ENCODE measurements around the gene STPG2. TPM values are rescaled to one million over a fixed set of nuclear protein-coding genes. Genes with fewer than 3 reads are reported as not detected.

STPG2 gene
- total and polyA plus RNA-seq, 12 donors, result 0.07 to 1.8 (median 0.61) TPM; not detected in 3

DNA sequence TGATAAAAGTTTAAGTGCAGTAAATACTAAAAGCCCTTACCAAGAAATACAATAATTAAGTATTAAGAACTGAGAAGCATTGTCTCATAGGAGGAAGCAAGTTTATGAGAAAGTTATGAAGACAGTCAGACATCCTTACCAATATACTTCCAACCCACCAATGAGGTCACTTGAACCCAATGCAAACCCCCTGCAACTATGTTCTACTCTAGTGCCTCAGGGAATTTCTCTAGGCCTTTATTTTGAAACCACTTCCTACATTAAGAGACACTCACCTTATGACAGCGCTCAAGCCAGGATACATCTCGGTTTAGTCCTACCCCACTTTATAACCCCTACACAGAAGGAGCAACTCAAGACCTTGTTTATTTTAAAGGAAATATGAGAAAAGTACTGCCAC is 61.3 kb downstream of the STPG2 start:
- Histone ChIP-seq H3K4me1 (replicated peaks in 1 of 2) (no peaks in the 10 kb centered on the region), H3K4me3 (no peak overlapping the region), H3K27ac (no peak overlapping the region), H3K9me3 (replicated peaks in 1 of 3) (peaks cover 0 to 4% (median 0%) of the 10 kb centered on the region in 3 donors), H3K36me3 (replicated peaks in 1 of 2) (no peaks in the 10 kb centered on the region), H3K27me3 (no peaks in the 10 kb centered on the region)
- intact Hi-C loops (cut with DNase I), result no loop called here
- no peak for TF ChIP-seq POLR2A (IDR thresholded peaks at IDR 0.05)
- TF ChIP-seq, protein P1, sequence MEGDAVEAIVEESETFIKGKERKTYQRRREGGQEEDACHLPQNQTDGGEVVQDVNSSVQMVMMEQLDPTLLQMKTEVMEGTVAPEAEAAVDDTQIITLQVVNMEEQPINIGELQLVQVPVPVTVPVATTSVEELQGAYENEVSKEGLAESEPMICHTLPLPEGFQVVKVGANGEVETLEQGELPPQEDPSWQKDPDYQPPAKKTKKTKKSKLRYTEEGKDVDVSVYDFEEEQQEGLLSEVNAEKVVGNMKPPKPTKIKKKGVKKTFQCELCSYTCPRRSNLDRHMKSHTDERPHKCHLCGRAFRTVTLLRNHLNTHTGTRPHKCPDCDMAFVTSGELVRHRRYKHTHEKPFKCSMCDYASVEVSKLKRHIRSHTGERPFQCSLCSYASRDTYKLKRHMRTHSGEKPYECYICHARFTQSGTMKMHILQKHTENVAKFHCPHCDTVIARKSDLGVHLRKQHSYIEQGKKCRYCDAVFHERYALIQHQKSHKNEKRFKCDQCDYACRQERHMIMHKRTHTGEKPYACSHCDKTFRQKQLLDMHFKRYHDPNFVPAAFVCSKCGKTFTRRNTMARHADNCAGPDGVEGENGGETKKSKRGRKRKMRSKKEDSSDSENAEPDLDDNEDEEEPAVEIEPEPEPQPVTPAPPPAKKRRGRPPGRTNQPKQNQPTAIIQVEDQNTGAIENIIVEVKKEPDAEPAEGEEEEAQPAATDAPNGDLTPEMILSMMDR (IDR thresholded peaks at IDR 0.05), result no peak
- WGBS, 4 donors, result 94 to 100% (median 96%) methylated on average over 2 of the region's 2 CpGs
- no peak for DNase-seq

DNA sequence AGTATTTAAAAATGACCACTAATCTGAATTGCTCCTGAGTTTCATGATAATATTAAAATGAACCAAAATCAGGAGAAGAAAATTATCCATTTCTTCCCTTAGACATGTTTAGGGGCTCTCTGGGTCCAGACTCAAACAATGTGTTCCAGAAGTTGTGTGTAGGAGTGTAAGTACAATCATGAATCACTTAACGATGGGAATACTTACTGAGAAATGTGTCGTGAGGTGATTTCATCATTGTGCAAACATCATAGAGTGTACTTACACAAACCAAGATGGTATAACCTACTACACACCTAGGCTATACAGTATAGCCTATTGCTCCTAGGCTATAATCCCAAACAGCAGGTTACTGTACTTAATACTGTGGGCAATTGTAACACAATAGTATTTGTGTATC is 74.8 kb downstream of the STPG2 start:
- no peak overlapping the region for H3K27ac ChIP-seq
- 66 to 88% (median 79%) methylated on average over 2 of the region's 2 CpGs for WGBS, 4 donors

DNA sequence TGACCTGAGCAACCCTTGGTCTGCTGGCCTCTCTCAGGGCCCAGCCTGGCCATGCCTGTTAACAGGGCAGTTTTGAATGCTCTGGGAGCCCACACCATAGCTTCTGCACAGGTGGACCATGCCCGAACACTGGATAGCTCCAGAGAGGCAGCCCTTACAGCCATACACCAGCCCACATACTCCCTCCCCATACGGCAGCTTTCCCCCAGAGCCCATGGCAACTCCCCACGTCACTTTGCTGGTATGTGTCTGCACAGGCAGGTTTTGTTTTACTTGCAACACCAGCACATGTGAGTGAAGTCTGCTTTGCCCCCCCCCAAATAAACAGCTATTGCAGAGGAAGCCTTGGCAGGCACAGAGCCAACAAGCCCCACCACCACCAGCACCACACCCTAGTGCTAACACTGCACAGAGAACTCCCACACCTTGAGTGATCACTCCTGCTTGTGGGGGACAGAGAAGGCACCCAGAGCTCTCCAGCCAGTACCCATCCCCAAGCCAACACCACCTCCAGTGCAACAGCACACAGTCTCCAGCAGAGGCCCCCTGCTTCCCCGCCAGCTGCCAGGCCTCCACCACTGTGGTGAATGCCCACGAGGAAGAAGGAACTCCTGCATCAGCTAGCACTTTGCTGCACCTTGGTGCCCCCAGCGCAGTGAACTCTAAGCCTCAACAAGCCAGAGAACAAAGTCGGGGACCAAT is 87.3 kb downstream of the STPG2 start:
- no peak for DNase-seq
- Histone ChIP-seq H3K27me3 (no peaks in the 10 kb centered on the region), H3K4me1 (replicated peaks in 1 of 2) (no peaks in the 10 kb centered on the region), H3K36me3 (replicated peaks in 1 of 2) (no peaks in the 10 kb centered on the region), H3K4me3 (no peak overlapping the region), H3K27ac (no peak overlapping the region), H3K9me3 (replicated peaks in 1 of 3) (no peaks in the 10 kb centered on the region)
- no peak for TF ChIP-seq POLR2A (IDR thresholded peaks at IDR 0.05)
- TF ChIP-seq, protein P1 (IDR thresholded peaks at IDR 0.05), result no peak
- WGBS, 4 donors, result 71 to 94% (median 84%) methylated on average over 5 to 7 of the region's 7 CpGs
- intact Hi-C loops (cut with DNase I), result no loop called here

More for the DNA sequence above, 74.8 kb downstream of the STPG2 start:
- Histone ChIP-seq H3K4me1 (replicated peaks in 1 of 2) (no peaks in the 10 kb centered on the region), H3K36me3 (replicated peaks in 1 of 2) (no peaks in the 10 kb centered on the region), H3K9me3 (replicated peaks in 1 of 3) (no peaks in the 10 kb centered on the region), H3K4me3 (no peak overlapping the region), H3K27me3 (no peaks in the 10 kb centered on the region)
- intact Hi-C loops (cut with DNase I), result no loop called here
- no peak for TF ChIP-seq POLR2A (IDR thresholded peaks at IDR 0.05)
- TF ChIP-seq, protein P1 (IDR thresholded peaks at IDR 0.05), result no peak
- no peak for DNase-seq

DNA sequence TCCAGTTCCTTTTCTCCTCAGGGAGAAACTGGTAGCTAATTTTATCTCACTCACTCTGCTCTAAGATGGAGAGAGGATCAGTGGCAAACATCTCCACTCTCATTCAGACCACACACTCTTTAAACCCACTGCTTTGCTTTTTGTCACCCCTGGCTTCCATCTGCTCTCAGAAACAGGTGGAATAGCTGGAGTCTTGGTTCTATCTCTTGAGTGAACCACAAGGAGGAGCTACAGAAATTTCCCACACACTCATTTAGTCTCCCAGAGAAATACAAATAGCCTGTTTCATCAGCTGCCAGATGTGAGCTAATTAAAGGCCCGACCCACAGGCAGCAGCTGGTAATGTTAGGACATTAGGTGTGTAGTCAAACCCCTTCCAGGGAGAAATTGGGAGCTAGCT is 96.6 kb downstream of the STPG2 start:
- TF ChIP-seq, protein P1 (IDR thresholded peaks at IDR 0.05), result no peak
- TF ChIP-seq POLR2A (IDR thresholded peaks at IDR 0.05), result no peak
- no peak overlapping the region for H3K27ac ChIP-seq
- no peaks in the 10 kb centered on the region for H3K27me3 ChIP-seq
- no peaks in the 10 kb centered on the region for H3K9me3 ChIP-seq (replicated peaks in 1 of 3)
- no peaks in the 10 kb centered on the region for H3K36me3 ChIP-seq (replicated peaks in 1 of 2)
- intact Hi-C loops (cut with DNase I), result no loop called here
- DNase-seq, result no peak
- H3K4me1 ChIP-seq (replicated peaks in 1 of 2), result no peaks in the 10 kb centered on the region
- WGBS, 4 donors, result 17 to 82% (median 56%) methylated on average over 1 of the region's 1 CpG
- no peak overlapping the region for H3K4me3 ChIP-seq
